ENCODE measurements around the gene FAM221B.

FAM221B gene

DNA sequence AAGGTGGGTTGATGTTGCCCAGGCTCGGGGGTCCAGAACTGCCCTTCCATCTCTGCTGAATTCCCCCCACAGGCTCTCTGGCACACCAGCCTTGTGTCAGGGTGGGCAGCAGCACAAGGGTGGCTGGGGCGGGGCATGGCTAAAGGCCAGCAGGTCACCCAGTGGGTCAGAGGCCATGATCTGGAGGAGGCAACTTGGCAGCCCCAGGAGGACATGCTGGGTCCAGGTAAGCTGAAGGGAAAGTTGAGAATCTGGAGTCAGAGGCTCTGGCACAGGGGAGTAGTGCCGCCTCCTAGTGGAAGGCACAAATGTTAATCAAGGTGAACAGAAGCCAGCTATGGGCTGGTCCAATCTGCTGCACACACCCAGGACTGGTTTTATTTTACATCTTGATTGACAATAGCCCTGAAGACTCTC is 6.7 kb upstream of the FAM221B start:
- TF ChIP-seq, protein P1, sequence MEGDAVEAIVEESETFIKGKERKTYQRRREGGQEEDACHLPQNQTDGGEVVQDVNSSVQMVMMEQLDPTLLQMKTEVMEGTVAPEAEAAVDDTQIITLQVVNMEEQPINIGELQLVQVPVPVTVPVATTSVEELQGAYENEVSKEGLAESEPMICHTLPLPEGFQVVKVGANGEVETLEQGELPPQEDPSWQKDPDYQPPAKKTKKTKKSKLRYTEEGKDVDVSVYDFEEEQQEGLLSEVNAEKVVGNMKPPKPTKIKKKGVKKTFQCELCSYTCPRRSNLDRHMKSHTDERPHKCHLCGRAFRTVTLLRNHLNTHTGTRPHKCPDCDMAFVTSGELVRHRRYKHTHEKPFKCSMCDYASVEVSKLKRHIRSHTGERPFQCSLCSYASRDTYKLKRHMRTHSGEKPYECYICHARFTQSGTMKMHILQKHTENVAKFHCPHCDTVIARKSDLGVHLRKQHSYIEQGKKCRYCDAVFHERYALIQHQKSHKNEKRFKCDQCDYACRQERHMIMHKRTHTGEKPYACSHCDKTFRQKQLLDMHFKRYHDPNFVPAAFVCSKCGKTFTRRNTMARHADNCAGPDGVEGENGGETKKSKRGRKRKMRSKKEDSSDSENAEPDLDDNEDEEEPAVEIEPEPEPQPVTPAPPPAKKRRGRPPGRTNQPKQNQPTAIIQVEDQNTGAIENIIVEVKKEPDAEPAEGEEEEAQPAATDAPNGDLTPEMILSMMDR (conservative IDR thresholded peaks at IDR 0.05; ENCODE audit: control insufficient read depth, insufficient read depth, low read depth, low read length), result peak; percentile 34
- no peak for DNase-seq (ENCODE audit: low read depth)

DNA sequence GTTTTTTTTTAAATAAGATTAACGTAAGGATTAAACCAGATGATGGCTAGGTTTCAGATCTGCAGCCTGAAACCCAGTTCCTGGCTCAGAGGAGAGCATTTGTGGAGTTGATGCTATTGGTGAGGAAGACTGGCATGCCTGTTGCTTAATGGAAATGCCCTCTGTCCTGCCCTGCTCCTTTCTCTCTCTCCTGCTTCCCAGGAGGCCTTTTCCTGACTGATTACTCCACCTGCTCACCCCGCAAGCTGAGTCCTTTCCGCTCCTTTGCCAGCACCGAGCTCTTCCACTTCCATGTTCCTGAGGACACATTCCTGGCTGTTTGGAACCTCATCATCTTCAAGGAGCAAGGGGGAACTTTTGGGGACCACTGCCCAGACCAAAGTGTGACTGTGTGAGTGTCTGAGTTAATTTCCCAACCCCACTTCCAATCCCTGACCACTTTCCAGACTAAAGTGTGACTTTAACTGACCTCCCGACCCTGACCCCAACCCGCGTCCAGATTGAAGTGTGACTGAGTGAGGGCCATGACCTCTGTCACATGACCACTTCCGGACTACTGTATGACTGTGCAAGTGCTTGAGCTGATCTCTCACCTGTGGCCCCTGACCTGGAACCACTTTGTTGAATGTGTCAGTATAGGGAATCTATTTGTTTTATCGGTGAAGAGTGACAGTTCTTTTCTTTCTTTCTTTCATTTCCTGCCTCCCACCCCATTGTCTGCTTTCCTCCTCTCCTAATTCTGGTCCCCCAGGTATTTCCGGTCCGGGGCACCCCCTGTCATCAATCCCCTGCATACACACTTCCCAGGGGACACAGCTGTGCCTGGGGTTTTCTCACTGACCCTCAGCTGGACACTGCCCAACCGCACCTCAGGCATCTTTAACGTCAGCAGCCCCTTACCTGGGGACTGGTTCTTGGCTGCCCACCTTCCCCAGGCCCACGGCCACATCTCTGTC is 6.0 kb upstream of the FAM221B start:
- no peak overlapping the region for H3K4me3 ChIP-seq (ENCODE audit: control insufficient read depth, low read depth, low read length)
- no peak for DNase-seq (ENCODE audit: low read depth)
- TF ChIP-seq, protein P1 (conservative IDR thresholded peaks at IDR 0.05; ENCODE audit: control insufficient read depth, insufficient read depth, low read depth, low read length), result no peak

More for the DNA sequence above, 6.7 kb upstream of the FAM221B start:
- H3K4me3 ChIP-seq (ENCODE audit: control insufficient read depth, low read depth, low read length), result no peak overlapping the region

DNA sequence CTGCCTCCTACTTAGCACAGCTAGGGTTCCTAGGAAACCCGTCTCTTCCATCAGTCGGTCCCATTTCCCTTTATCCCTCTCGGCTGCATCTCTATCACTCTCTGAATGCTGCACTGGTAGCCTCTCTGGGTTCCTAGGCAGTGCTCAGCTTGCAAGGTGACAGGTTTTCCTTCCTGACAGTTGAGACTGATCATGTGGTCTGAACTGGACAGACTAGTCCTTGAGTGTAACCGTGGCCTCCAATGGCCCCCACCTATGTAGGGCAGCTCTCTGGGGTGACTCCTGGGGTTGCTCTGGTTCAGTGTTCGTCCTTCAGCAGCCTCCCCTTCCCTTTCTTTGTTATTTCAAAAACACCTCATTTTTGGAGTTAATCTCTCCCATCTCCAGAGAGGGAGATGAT is 4.3 kb upstream of the FAM221B start:
- no peak for DNase-seq (ENCODE audit: low read depth)
- TF ChIP-seq, protein P1 (conservative IDR thresholded peaks at IDR 0.05; ENCODE audit: control insufficient read depth, insufficient read depth, low read depth, low read length), result no peak
- no peak overlapping the region for H3K4me3 ChIP-seq (ENCODE audit: control insufficient read depth, low read depth, low read length)

DNA sequence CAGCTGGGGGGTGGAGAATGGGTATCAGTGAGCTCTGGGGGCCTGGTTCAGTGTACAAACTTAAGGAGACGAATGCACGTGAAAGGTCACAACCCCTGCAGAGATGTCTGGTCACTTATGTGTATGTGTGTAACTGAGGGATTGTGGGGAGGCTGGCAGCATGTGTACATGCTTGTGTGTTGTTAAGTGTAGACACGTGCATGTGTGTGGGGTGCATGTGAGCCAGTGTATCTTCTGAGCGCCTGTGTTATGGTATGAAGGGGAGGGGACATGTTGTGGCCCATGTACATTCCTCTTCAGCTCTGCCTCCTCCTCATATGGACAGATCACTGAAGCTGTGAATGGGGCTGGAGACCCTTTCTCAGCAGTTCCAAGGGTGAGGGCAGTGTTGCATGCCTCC is 2.5 kb upstream of the FAM221B start:
- no peak overlapping the region for H3K4me3 ChIP-seq (ENCODE audit: control insufficient read depth, low read depth, low read length)
- TF ChIP-seq, protein P1 (conservative IDR thresholded peaks at IDR 0.05; ENCODE audit: control insufficient read depth, insufficient read depth, low read depth, low read length), result no peak
- DNase-seq (ENCODE audit: low read depth), result no peak

DNA sequence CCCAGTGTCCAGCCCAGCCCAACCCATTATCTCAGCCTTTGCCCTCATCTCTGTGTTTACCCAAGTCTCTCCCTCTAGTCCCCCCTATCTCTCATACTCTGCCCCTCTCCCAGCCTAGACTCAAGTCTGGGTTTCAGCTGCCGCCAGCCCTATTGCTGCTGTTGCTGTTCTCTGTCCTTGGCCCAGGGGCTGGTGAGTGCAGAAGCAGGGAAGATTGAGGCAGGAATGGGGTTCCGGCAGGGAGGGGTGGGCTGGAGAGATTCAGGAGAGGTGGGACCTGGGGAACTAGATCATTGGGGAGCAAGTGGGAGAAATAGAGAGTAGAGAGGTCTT is 1.2 kb upstream of the FAM221B start:
- peak; percentile 10 for DNase-seq (ENCODE audit: low read depth)
- H3K4me3 ChIP-seq (ENCODE audit: control insufficient read depth, low read depth, low read length), result peak overlapping the region; percentile 65
- TF ChIP-seq, protein P1 (conservative IDR thresholded peaks at IDR 0.05; ENCODE audit: control insufficient read depth, insufficient read depth, low read depth, low read length), result no peak

DNA sequence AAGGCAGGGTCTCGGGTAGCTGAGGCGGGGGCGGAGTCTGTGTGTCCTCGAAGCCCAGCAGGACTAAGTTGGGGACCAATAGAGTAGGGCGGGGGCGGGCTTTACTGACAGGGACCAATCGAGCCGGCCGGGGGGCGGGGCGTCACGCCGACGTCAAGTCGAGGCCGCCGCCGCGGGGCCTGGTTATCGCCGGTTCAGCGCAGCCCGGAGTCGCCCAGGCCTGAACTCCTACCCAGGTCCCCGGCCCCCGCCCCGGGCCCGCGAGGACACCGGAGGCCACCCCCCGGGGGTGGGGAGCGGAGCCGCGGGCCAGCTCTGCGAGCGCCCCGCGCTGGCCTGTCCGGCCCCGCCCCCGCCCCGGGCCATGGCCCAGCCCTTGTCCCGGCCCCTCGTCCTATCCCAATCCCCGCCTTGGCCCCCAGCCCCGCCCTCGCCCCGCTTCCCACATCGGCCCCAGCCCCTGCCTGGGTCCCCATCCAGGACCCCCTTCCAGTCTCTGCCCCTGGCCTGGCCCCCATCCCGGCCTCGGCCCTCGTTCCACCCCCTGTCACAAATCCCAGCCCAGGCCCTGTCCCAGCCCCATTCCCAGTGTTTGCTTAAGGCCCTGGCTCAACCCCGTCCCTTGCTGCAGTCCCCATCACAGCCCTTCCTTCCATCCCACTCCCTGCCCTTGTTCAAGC is 692 bp upstream of the FAM221B start, which contains the start of gene TMEM8B:
TMEM8B (plus strand) TSS at position 145 of the 680 bp plus-strand sequence; CDS start at position 365, 220 bp downstream.
- peak; percentile 80 for DNase-seq (ENCODE audit: low read depth)
- TF ChIP-seq, protein P1 (conservative IDR thresholded peaks at IDR 0.05; ENCODE audit: control insufficient read depth, insufficient read depth, low read depth, low read length), result no peak
- peak within 1 kb of the TSS; percentile 65 for H3K4me3 ChIP-seq (ENCODE audit: control insufficient read depth, low read depth, low read length)
